Measurements from ENCODE around the gene ATXN2L. TPM values are rescaled to one million over a fixed set of nuclear protein-coding genes. Genes with fewer than 3 reads are reported as not detected.

The ATXN2L gene
- total RNA-seq, 1 donor: 62.6 TPM

DNA sequence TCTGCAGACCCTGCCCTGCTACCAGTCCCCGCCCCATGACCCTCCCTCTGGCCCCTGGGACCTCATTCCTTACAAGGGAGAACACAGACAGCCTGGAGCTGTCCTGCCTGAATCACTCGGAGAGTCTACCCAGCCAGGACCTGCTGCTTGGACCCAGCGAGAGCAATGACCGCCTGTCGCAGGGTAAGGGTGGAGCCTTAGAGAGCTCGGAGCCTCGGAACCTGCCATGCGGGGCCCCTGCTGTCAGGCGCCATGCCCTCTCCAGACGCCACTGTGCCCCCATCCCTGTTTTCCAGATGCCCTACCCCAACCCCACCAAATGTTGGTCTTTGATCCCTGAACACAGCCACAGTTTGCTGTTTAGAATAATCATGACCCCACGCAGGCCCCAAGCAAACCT is 46.4 kb downstream of the ATXN2L start:
- Histone ChIP-seq H3K9me3 (ENCODE audit: low read depth, low read length) (no peaks in the 10 kb centered on the region), H3K27me3 (ENCODE audit: insufficient read depth, low read length) (no peaks in the 10 kb centered on the region), H3K27ac (ENCODE audit: low read depth, low read length) (no peak overlapping the region), H3K4me3 (ENCODE audit: insufficient read depth, low read length) (no peak overlapping the region), H3K4me1 (ENCODE audit: insufficient read depth, low read length) (peaks cover 11% of the 10 kb centered on the region), H3K36me3 (ENCODE audit: insufficient read depth, low read length) (peaks cover 58% of the 10 kb centered on the region), H3K4me2 (ENCODE audit: insufficient read depth, low read length) (no peak overlapping the region), H3K79me2 (ENCODE audit: insufficient read depth, low read length) (peaks cover 31% of the 10 kb centered on the region), H4K20me1 (ENCODE audit: insufficient read depth, low read length) (peaks cover 30% of the 10 kb centered on the region), H2AFZ (ENCODE audit: low read length) (no peak overlapping the region)
- TF ChIP-seq, protein P1, sequence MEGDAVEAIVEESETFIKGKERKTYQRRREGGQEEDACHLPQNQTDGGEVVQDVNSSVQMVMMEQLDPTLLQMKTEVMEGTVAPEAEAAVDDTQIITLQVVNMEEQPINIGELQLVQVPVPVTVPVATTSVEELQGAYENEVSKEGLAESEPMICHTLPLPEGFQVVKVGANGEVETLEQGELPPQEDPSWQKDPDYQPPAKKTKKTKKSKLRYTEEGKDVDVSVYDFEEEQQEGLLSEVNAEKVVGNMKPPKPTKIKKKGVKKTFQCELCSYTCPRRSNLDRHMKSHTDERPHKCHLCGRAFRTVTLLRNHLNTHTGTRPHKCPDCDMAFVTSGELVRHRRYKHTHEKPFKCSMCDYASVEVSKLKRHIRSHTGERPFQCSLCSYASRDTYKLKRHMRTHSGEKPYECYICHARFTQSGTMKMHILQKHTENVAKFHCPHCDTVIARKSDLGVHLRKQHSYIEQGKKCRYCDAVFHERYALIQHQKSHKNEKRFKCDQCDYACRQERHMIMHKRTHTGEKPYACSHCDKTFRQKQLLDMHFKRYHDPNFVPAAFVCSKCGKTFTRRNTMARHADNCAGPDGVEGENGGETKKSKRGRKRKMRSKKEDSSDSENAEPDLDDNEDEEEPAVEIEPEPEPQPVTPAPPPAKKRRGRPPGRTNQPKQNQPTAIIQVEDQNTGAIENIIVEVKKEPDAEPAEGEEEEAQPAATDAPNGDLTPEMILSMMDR (IDR thresholded peaks at IDR 0.05; ENCODE audit: extremely low read depth, low read depth, low read length): no peak
- DNase-seq (ENCODE audit: insufficient read length, low spot score, missing footprints): peak; percentile 68

DNA sequence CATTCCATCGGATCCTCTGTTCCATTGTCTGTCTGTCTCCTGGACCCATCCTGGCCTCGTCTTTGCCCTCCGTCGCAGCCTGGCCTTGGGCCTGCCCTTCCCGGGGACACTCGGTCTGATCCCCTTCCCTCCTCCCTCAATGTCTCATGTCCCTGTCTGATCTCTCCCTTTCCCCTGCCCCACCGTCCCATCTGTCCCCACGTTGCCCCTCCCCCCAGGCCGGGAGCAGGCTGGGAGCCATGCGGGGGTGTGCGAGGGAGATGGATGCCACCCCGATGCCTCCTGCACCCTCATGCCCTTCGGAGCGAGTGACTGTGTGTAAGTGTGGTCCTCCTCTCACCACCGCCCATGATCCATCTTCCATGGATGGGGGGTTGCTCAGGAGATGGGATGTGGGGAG is 50.2 kb downstream of the ATXN2L start:
- DNase-seq (ENCODE audit: insufficient read length, low spot score, missing footprints): peak; percentile 69
- TF ChIP-seq, protein P1 (IDR thresholded peaks at IDR 0.05; ENCODE audit: extremely low read depth, low read depth, low read length): no peak
- Histone ChIP-seq H3K27me3 (ENCODE audit: insufficient read depth, low read length) (no peaks in the 10 kb centered on the region), H3K9me3 (ENCODE audit: low read depth, low read length) (no peaks in the 10 kb centered on the region), H3K27ac (ENCODE audit: low read depth, low read length) (no peak overlapping the region), H3K4me3 (ENCODE audit: insufficient read depth, low read length) (no peak overlapping the region), H3K4me1 (ENCODE audit: insufficient read depth, low read length) (no peaks in the 10 kb centered on the region), H3K4me2 (ENCODE audit: insufficient read depth, low read length) (no peak overlapping the region), H3K36me3 (ENCODE audit: insufficient read depth, low read length) (peaks cover 52% of the 10 kb centered on the region), H4K20me1 (ENCODE audit: insufficient read depth, low read length) (peaks cover 13% of the 10 kb centered on the region), H2AFZ (ENCODE audit: low read length) (no peak overlapping the region), H3K79me2 (ENCODE audit: insufficient read depth, low read length) (no peaks in the 10 kb centered on the region)

DNA sequence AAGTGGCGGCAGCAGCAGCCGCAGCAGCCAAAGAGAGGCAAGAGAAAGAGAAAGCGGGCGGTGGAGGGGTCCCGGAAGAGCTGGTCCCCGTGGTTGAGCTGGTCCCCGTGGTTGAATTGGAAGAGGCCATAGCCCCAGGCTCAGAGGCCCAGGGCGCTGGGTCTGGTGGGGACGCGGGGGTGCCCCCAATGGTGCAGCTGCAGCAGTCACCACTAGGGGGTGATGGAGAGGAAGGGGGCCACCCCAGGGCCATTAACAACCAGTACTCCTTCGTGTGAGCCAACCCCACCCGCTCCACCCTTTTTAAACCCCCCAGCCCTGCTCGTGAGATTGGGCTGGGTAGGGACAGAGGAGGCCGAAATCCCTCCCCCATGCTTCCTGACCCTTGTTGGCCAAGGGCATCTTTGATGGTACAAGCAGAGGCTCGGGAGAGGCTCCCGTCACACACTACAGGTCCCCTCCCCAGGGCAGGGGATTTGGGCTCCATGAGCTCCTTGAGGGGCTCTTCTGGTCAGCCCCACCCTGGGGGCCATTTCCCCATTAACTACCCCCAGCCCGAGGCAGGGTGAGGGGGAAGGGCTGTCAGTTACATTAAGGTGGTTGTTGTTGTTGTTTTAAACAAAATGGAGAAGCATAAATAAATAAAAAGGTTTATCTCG is 50.9 kb downstream of the ATXN2L start:
- H3K27ac ChIP-seq (ENCODE audit: low read depth, low read length): no peak overlapping the region
- peak; percentile 96 for DNase-seq (ENCODE audit: insufficient read length, low spot score, missing footprints)
- H4K20me1 ChIP-seq (ENCODE audit: insufficient read depth, low read length): peaks cover 13% of the 10 kb centered on the region
- no peaks in the 10 kb centered on the region for H3K9me3 ChIP-seq (ENCODE audit: low read depth, low read length)
- H3K27me3 ChIP-seq (ENCODE audit: insufficient read depth, low read length): no peaks in the 10 kb centered on the region
- peaks cover 48% of the 10 kb centered on the region for H3K36me3 ChIP-seq (ENCODE audit: insufficient read depth, low read length)
- TF ChIP-seq, protein P1 (IDR thresholded peaks at IDR 0.05; ENCODE audit: extremely low read depth, low read depth, low read length): peak; percentile 62
- no peak overlapping the region for H3K4me2 ChIP-seq (ENCODE audit: insufficient read depth, low read length)
- H2AFZ ChIP-seq (ENCODE audit: low read length): no peak overlapping the region
- no peaks in the 10 kb centered on the region for H3K79me2 ChIP-seq (ENCODE audit: insufficient read depth, low read length)
- H3K4me3 ChIP-seq (ENCODE audit: insufficient read depth, low read length): no peak overlapping the region
- no peaks in the 10 kb centered on the region for H3K4me1 ChIP-seq (ENCODE audit: insufficient read depth, low read length)

DNA sequence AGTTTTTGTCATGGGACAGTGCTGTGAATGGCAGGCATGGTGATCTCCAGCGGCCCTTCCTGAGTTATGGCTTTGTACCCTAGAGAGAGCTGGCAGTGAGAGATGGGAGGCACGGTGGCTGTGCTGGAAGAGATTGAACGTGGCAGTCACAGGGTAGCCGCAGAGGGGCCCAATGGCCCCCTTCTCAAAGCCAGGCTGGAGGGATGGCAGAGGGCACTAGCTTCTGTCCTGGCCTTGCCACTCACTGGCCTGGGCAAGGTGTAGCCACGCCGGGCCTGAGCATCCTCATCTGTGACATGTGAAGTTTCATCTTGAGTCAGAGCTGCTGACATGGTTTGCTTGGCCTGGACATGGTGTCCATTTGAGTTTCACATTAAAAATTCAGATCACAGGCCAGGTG is 51.6 kb downstream of the ATXN2L start:
- H3K36me3 ChIP-seq (ENCODE audit: insufficient read depth, low read length): peaks cover 41% of the 10 kb centered on the region

More for the DNA sequence above, 51.6 kb downstream of the ATXN2L start:
- Histone ChIP-seq H2AFZ (ENCODE audit: low read length) (no peak overlapping the region), H3K4me3 (ENCODE audit: insufficient read depth, low read length) (no peak overlapping the region), H4K20me1 (ENCODE audit: insufficient read depth, low read length) (peaks cover 10% of the 10 kb centered on the region), H3K4me2 (ENCODE audit: insufficient read depth, low read length) (no peak overlapping the region), H3K79me2 (ENCODE audit: insufficient read depth, low read length) (no peaks in the 10 kb centered on the region), H3K9me3 (ENCODE audit: low read depth, low read length) (no peaks in the 10 kb centered on the region), H3K27me3 (ENCODE audit: insufficient read depth, low read length) (no peaks in the 10 kb centered on the region), H3K27ac (ENCODE audit: low read depth, low read length) (no peak overlapping the region), H3K4me1 (ENCODE audit: insufficient read depth, low read length) (peaks cover 3% of the 10 kb centered on the region)
- peak; percentile 72 for DNase-seq (ENCODE audit: insufficient read length, low spot score, missing footprints)
- TF ChIP-seq, protein P1 (IDR thresholded peaks at IDR 0.05; ENCODE audit: extremely low read depth, low read depth, low read length): no peak
